HG03457 (cell line): ENCODE measurements around the gene PDE6B.

ENCODE experiments used
- ATAC-seq: cut with Tn5 transposase; IDR thresholded peaks from one replicate; pipeline ENCODE4 v1.9.1; 2021; ENCODE audit warnings: moderate number of reproducible peaks; ENCODE audit not compliant: unreplicated experiment

Gene PDE6B

GRCh38 chr4:600850-601515 is 24.4 kb upstream of the PDE6B start:
- no peak for ATAC-seq

DNA sequence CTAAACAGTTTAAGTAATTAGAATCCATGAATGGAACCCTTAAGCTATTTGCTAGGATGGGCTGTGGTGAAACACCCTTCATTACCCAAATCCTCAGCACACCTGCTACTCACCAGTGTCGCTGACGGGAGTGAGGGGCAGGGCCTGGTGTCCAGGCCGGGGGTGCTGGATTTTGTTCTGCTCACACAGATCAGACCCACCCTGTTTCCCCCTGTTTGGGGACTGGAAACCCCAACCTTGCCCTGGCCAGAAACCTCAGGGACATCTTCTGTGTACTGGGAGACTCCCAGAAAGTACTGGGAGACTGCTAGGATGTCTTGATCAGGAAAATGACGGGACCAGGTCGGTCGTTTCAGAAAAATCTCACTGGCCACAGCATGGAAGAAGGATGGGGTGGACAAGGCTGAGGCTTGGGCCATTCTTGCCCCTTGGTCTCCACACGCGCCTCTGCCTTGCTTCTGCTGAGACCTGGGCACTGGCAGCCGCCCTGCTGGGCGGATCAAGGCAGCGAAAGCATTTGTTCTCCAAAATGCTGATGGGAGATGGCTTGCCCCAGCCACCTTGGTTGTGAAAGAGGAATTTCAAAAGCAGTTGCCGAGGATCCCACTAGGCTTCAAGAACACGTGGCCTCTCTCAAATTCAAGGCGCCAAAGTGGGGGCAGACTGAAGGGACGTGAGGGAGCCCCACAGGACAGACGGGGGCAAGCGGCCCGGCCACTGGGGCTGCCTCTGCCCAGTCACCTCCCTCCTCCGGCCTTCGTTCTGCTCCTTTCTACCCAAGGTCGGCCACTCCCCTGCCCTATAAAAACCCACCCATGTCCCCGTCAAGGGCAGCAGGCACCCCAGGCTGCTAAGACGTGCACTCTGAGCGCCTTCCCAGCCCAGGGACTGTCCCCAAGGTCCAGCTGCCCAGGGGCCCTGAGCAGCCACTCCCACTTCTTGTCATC is 23.5 kb upstream of the PDE6B start:
- no peak for ATAC-seq

DNA sequence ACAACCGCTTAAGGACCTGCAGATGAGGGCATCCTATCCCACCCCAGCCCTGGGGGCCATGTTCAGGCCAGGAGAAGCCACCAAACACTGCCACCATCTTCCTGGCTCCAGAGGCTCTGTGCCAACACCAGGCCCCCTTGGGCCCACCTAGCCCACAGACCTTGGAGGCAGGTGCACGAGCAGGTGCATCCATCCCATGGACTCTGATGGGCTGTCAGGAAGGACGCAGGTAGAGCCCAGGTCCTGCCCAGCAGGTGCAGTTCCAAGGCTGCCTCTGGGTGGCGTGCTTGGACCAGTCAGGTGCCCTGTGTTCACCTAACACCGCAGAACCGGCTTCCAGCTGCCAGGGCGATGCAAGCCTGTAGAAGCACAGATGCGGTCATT is 22.8 kb upstream of the PDE6B start:
- no peak for ATAC-seq

GRCh38 chr4:604131-604530 is 21.2 kb upstream of the PDE6B start:
- ATAC-seq = no peak

DNA sequence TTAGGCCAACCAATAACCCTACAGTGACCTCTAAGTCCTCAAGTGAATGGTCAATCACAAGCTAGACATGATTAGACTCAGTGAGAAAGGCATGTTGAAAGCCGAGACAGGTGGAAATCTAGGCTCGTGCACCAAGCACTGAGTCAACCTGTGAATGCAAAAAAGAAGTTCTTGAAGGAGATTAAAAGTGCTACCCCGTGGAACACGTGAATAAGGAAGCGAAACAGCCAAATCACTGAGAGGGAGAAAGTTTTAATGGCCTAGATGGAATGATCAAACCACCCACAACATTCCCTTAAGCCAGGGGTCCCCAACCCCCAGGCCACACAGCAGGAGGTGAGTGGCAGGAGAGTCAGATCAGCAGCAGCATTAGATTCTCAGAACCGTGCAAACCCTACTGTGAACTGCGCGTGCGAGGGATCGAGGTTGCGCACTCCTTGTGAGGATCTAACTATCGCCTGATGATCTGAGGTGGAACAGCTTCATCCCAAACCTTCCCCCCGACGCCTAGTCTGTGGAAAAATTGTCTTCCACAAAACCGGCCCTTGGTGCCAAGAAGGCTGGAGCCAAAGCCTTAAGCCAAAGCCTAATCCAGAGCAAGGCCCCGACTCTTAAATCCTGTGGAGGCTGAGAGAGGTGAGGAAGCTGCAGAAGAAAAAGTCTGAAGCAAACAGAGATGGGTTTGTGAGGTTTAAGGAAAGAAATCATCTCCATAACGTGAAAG is 19.5 kb upstream of the PDE6B start:
- ATAC-seq = no peak

DNA sequence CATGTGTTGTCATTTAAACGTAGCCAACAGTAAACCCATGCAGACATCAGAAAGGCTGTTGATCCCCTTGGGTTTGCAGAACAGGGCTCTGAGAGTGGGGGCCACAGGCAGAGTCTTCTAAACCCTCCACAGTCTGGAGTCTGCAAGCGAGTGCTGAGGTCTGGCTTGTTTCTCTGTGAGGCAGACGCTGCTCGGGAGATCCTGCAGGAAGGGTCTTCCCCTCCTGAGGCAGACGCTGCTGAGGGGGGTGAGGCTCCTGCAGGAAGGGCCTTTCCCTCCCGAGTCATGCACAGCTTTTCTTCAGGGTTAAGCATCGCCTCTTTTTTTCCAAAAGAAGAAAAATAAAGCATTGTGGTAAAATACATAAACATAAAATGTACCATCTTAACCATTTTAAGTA is 17.1 kb upstream of the PDE6B start:
- ATAC-seq = no peak

- ATAC-seq = no peak
Measured at GRCh38 chr4:609400-610050, 15.8 kb upstream of the PDE6B start.

DNA sequence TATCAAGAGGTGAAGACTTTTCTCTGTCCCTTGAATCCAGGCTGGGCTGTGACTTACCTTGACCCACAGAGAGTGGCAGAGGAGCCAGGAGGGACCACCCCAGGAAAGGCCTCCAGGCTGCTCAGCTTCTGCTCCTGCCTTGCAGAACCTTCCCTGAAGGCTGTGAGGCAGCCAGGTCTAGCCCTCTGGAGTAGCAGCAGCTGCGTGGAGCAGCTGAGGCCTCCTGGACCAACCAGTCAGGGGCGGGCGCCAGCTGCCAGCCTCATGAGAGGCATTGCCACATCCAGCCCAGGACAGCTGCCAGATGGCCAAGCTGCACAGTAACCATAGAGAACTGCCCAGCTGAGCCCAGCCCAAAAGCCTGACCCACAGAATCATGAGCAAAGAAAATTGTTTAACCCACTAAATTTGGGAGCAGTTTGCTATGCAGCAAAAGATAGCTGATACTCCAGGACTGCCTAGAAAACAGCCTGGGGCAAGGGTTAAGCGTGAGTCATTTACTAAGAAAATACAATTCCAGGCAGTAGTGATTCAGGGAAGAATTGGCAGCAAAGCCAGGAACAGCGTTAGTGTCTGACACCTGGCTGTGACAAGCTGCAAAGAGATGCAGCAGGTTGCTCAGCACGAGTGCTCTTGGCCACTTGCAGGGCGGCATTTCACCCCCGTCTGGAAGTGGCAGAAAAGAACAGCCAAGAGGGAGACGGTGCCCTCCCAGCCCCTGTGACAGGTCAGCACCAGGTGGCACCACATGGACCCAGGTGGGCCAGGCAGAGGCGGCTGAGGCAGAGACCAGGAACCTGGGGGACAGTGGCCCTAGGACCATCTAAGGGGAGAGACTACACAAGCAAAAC is 14.7 kb upstream of the PDE6B start:
- ATAC-seq = no peak

GRCh38 chr4:612052-612748 is 13.2 kb upstream of the PDE6B start:
- ATAC-seq = no peak

- ATAC-seq = no peak
Measured at GRCh38 chr4:612749-613125, 12.6 kb upstream of the PDE6B start.

DNA sequence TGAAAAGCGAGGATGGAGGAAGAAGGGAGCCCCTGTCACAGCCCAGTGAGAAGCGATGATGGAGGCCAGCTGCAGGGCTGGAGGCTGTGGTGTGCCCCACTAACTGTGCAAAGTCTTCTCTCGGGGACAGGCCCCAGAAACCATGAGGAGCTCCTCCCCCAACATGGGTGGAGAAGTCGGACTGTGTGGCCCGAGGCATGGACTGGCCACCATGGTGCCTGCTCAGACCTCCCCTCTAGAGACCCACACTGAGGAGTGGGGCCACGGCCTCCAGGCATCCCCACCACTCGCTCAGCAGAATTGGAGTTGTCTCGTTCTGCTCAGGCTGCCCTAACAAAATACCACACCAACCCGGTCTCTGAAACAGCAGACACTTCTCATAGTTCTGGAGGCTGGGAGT is 12.2 kb upstream of the PDE6B start:
- ATAC-seq = no peak

DNA sequence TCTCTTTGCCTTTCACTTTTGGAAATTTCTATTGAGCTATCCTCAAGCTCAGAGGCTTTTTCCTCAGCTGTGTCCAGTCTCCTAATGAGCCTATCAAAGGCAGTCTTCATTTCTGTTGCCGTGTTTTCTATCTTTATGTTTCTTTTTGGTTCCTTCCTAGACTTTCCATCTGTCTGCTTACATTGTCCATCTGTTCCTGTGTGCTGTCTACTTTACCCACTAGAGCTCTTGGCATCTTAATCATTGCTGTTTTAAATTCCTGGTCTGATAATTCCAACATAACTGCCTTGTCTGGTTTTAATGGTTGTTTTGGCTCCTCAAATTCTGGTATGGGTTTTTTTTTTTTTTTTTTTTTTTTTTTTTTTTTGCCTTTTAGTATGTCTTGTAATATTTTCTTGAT is 9.3 kb upstream of the PDE6B start:
- no peak for ATAC-seq

DNA sequence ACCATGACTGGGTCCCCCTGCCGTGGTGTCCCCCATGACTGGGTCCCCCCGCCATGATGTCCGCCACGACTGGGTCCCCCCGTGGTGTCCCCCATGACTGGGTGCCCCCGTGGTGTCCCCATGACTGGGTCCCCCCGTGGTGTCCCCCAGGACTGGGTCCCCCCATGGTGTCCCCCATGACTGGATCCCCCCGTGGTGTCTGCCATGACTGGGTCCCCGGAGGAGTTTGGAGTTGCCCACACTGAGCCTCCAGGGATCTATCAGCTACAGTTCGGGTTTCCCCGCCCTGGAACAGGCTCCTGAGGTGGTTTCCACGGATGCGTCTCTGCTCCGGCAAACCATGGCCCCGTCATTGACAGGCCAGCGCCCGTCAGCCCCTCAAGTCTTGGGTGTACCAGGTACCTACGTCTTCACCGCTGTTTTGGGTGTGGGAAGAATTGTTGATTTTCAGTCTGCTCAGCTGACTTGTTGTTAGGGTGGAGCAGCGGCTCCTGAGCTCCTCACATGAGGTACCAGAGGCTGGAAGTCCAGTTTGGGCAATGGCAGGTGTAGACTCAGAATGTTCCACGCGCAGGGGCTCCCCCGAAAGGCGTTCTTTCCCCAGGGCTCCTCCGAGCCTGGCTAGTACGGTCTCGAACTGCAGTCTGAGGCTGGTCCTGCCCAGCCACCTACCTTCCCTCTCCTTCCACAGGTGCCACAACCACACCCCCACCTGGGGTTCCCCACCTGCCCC is 8.3 kb upstream of the PDE6B start:
- ATAC-seq = no peak

DNA sequence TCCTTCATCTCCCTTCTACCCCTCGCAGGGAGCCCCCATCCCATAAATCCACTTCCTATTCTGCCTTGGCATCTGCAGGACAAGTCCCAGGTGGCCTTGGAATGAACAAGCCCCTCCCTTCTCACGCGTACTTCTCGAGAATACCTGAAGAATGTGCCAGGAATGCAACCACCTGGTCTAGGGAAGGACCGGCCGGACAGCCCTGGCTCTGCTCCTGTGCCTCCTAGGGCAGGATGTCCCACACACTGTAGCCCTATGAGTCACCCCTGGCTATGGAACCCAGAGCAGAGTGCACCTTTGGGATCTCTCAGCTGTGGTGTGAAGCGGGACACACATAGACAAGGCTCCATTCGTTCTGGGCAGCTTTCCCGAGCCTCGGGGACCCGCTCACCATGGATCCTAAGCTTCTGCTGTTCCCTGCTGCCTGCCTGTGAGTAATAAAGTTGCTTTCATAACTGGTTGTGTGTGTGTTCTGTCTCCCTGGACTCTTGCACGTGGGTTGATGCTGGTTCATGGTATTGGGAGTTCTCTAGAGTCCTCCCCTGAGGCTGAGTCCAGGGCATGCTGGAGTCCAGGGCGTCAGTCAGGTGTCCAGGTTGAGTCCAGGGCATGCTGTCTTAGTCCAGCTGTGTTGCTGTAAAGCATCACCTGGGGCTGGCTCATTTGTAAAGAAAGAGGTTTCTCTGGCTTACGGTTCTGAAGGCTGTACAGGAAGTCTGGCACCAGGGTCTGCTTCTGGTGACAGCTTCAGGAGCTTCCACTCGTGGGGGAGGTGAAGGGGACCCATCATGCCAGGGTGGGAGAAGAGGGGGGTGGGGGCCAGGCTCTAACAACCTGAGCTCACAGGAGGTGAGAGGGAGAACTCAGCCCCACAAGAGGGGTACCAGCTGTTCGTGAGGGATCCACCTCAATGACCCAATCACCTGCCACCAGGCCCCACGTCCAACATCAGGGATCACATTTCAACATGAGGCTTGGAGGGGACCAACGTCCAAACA is 7.4 kb upstream of the PDE6B start:
- no peak for ATAC-seq

GRCh38 chr4:620201-620600 is 5.2 kb upstream of the PDE6B start:
- no peak for ATAC-seq

GRCh38 chr4:620851-621261 is 4.5 kb upstream of the PDE6B start:
- ATAC-seq = no peak

GRCh38 chr4:621296-622070 is 3.9 kb upstream of the PDE6B start:
- ATAC-seq = no peak
